ENCODE results near the gene MAN2C1. TPM values are rescaled to one million over a fixed set of nuclear protein-coding genes. Genes with fewer than 3 reads are reported as not detected.

The MAN2C1 gene
- total RNA-seq, 2 experiments from 2014 or later = 519 to 546 TPM

GRCh38 chr15:75309711-75310110 lies 58.7 kb downstream of the MAN2C1 start:
- no peaks in the 10 kb centered on the region for H3K4me1 ChIP-seq (ENCODE audit: insufficient read depth, low read length)
- Mint-ChIP-seq H3K4me1 (ENCODE audit: low read depth) (no peaks in the 10 kb centered on the region), H3K27ac (no peak overlapping the region), H3K9me3 (no peaks in the 10 kb centered on the region), H3K4me3 (no peak overlapping the region), H3K27me3 (peaks cover 40% of the 10 kb centered on the region), H3K36me3 (ENCODE audit: low read depth) (no peaks in the 10 kb centered on the region)
- ChIA-PET CTCF (no interaction called here), POLR2A (no interaction called here)
- ATAC-seq (ENCODE audit: poor library complexity) = no peak
- intact Hi-C loops (cut with DNase I, micrococcal nuclease) = loop anchor here in 1 of 2 experiments (5.0 kb wide), 1 partner anchor 277 kb away; no protein-coding TSS in a partner anchor
- no peak overlapping the region for H3K27ac ChIP-seq (ENCODE audit: low read depth in 1 of 2, low read length in 2 of 2)
- no peak overlapping the region for H3K4me3 ChIP-seq (ENCODE audit: low read length)
- no peak for TF ChIP-seq CTCF (IDR thresholded peaks at IDR 0.05)
- no peak for DNase-seq
- H3K27me3 ChIP-seq (ENCODE audit: control insufficient read depth in 1 of 2, insufficient read depth in 2 of 2, low read length in 2 of 2) = peaks cover 0 to 5% of the 10 kb centered on the region in 2 experiments
- no peaks in the 10 kb centered on the region for H3K36me3 ChIP-seq (ENCODE audit: insufficient read depth, low read length)
- H3K9me3 ChIP-seq (ENCODE audit: control insufficient read depth in 1 of 2, insufficient read depth in 1 of 2, low read length in 2 of 2) = no peaks in the 10 kb centered on the region

GRCh38 chr15:75307778-75308390 lies 60.5 kb downstream of the MAN2C1 start:
- intact Hi-C loops (cut with DNase I, micrococcal nuclease) = loop anchor here in 1 of 2 experiments (5.0 kb wide), 1 partner anchor 276 kb away; no protein-coding TSS in a partner anchor
- peak in 4 of 14 experiments; percentile 2 to 17 (median 10) for DNase-seq
- no peak overlapping the region for H3K4me3 ChIP-seq (ENCODE audit: low read length)
- no peaks in the 10 kb centered on the region for H3K9me3 ChIP-seq (ENCODE audit: control insufficient read depth in 1 of 2, insufficient read depth in 1 of 2, low read length in 2 of 2)
- Mint-ChIP-seq H3K27ac (no peak overlapping the region), H3K9me3 (no peaks in the 10 kb centered on the region), H3K4me3 (no peak overlapping the region), H3K4me1 (ENCODE audit: low read depth) (no peaks in the 10 kb centered on the region), H3K36me3 (ENCODE audit: low read depth) (no peaks in the 10 kb centered on the region), H3K27me3 (peaks cover 43% of the 10 kb centered on the region)
- peak; percentile 49 for ATAC-seq (ENCODE audit: poor library complexity)
- ChIA-PET POLR2A (no interaction called here), CTCF (no interaction called here)
- H3K27ac ChIP-seq (ENCODE audit: low read depth in 1 of 2, low read length in 2 of 2) = no peak overlapping the region
- no peak for TF ChIP-seq CTCF (IDR thresholded peaks at IDR 0.05)
- H3K4me1 ChIP-seq (ENCODE audit: insufficient read depth, low read length) = no peaks in the 10 kb centered on the region
- peaks cover 0 to 9% of the 10 kb centered on the region in 2 experiments for H3K27me3 ChIP-seq (ENCODE audit: control insufficient read depth in 1 of 2, insufficient read depth in 2 of 2, low read length in 2 of 2)
- H3K36me3 ChIP-seq (ENCODE audit: insufficient read depth, low read length) = no peaks in the 10 kb centered on the region

GRCh38 chr15:75306188-75306587 lies 62.2 kb downstream of the MAN2C1 start:
- H3K36me3 Mint-ChIP-seq (ENCODE audit: low read depth) = no peaks in the 10 kb centered on the region
- Histone ChIP-seq H3K4me3 (ENCODE audit: low read length) (no peak overlapping the region), H3K27ac (ENCODE audit: low read depth in 1 of 2, low read length in 2 of 2) (no peak overlapping the region), H3K4me1 (ENCODE audit: insufficient read depth, low read length) (no peaks in the 10 kb centered on the region), H3K36me3 (ENCODE audit: insufficient read depth, low read length) (no peaks in the 10 kb centered on the region), H3K27me3 (ENCODE audit: control insufficient read depth in 1 of 2, insufficient read depth in 2 of 2, low read length in 2 of 2) (peaks cover 0 to 9% of the 10 kb centered on the region in 2 experiments), H3K9me3 (ENCODE audit: control insufficient read depth in 1 of 2, insufficient read depth in 1 of 2, low read length in 2 of 2) (no peaks in the 10 kb centered on the region)
- ChIA-PET POLR2A (no interaction called here), CTCF (no interaction called here)
- H3K4me3 Mint-ChIP-seq = no peak overlapping the region
- no peaks in the 10 kb centered on the region for H3K4me1 Mint-ChIP-seq (ENCODE audit: low read depth)
- intact Hi-C loops (cut with DNase I, micrococcal nuclease) = loop anchor here in 1 of 2 experiments (5.0 kb wide), 1 partner anchor 274 kb away; no protein-coding TSS in a partner anchor
- peaks cover 43% of the 10 kb centered on the region for H3K27me3 Mint-ChIP-seq
- H3K9me3 Mint-ChIP-seq = no peaks in the 10 kb centered on the region
- DNase-seq (no peak), ATAC-seq (ENCODE audit: poor library complexity) (no peak)
- H3K27ac Mint-ChIP-seq = no peak overlapping the region
- TF ChIP-seq CTCF (IDR thresholded peaks at IDR 0.05) = no peak

Small RNAs within 50 kb of the gene (microRNA-seq; reads per million reads assigned to microRNA genes)
- gene MIR631 (ENCODE audit: borderline microRNAs expressed, borderline replicate concordance) = not detected

Other genes with a start within 250 kb of the MAN2C1 start
- gene C15orf39, start 166.7 kb downstream of the MAN2C1 start, total RNA-seq = 10 to 100 TPM; 41.6 to 42.1 TPM
- not detected for gene GOLGA6C, start 110.3 kb downstream of the MAN2C1 start, total RNA-seq
- not detected for gene GOLGA6D, start 85.8 kb downstream of the MAN2C1 start, total RNA-seq
- gene COMMD4, start 32.5 kb downstream of the MAN2C1 start, total RNA-seq = 10 to 100 TPM; 10.8 to 12.1 TPM
- gene NEIL1, start 21.6 kb downstream of the MAN2C1 start, total RNA-seq = 10 to 100 TPM; 30.5 to 30.6 TPM
- 100 to 1,000 TPM; 136 to 141 TPM for gene SIN3A, start 83.1 kb upstream of the MAN2C1 start, total RNA-seq
- gene PTPN9, start 210.7 kb upstream of the MAN2C1 start, total RNA-seq = 1 to 10 TPM; 8.1 to 8.2 TPM